ENCODE data around the gene GGTA1. TPM values are rescaled to one million over a fixed set of nuclear protein-coding genes. Genes with fewer than 3 reads are reported as not detected.

Gene GGTA1
- total and polyA plus RNA-seq, 8 donors, result 4.8 to 10.2 (median 7.4) TPM

- no peak for TF ChIP-seq CTCF (IDR thresholded peaks at IDR 0.05)
- no peaks in the 10 kb centered on the region for H3K27me3 ChIP-seq
- H3K27ac ChIP-seq, result no peak overlapping the region
- no peak for ATAC-seq
- intact Hi-C loops (cut with DNase I), result no loop called here
- no peak for DNase-seq
- H3K9me3 ChIP-seq, result no peaks in the 10 kb centered on the region
- no peak overlapping the region for H3K4me3 ChIP-seq
- H3K36me3 ChIP-seq, result no peaks in the 10 kb centered on the region
- no peaks in the 10 kb centered on the region for H3K4me1 ChIP-seq
Measured at GRCh38 chr9:121447321-121447834, 52.3 kb downstream of the GGTA1 start.

GRCh38 chr9:121445986-121446385 is 53.7 kb downstream of the GGTA1 start:
- Histone ChIP-seq H3K27me3 (no peaks in the 10 kb centered on the region), H3K4me1 (no peaks in the 10 kb centered on the region), H3K9me3 (no peaks in the 10 kb centered on the region), H3K4me3 (no peak overlapping the region), H3K36me3 (no peaks in the 10 kb centered on the region), H3K27ac (no peak overlapping the region)
- intact Hi-C loops (cut with DNase I), result no loop called here
- TF ChIP-seq CTCF (IDR thresholded peaks at IDR 0.05), result no peak
- ATAC-seq (peak; percentile 31), DNase-seq (no peak)

GRCh38 chr9:121443981-121444380 is 55.7 kb downstream of the GGTA1 start:
- no peaks in the 10 kb centered on the region for H3K9me3 ChIP-seq
- no peak for TF ChIP-seq CTCF (IDR thresholded peaks at IDR 0.05)
- H3K27ac ChIP-seq, result no peak overlapping the region
- H3K4me3 ChIP-seq, result no peak overlapping the region
- DNase-seq (no peak), ATAC-seq (no peak)
- no peaks in the 10 kb centered on the region for H3K36me3 ChIP-seq
- no peaks in the 10 kb centered on the region for H3K4me1 ChIP-seq
- intact Hi-C loops (cut with DNase I), result no loop called here
- H3K27me3 ChIP-seq, result no peaks in the 10 kb centered on the region

- no peak for TF ChIP-seq CTCF (IDR thresholded peaks at IDR 0.05)
- intact Hi-C loops (cut with DNase I), result no loop called here
- DNase-seq (no peak), ATAC-seq (no peak)
- Histone ChIP-seq H3K9me3 (no peaks in the 10 kb centered on the region), H3K4me3 (no peak overlapping the region), H3K4me1 (no peaks in the 10 kb centered on the region), H3K27ac (no peak overlapping the region), H3K27me3 (no peaks in the 10 kb centered on the region), H3K36me3 (no peaks in the 10 kb centered on the region)
Measured at GRCh38 chr9:121441165-121441564, 58.5 kb downstream of the GGTA1 start.

- Histone ChIP-seq H3K36me3 (no peaks in the 10 kb centered on the region), H3K4me1 (no peaks in the 10 kb centered on the region), H3K4me3 (no peak overlapping the region), H3K27ac (no peak overlapping the region), H3K9me3 (no peaks in the 10 kb centered on the region), H3K27me3 (no peaks in the 10 kb centered on the region)
- intact Hi-C loops (cut with DNase I), result no loop called here
- TF ChIP-seq CTCF (IDR thresholded peaks at IDR 0.05), result no peak
- DNase-seq (peak in 1 of 4 donors; percentile 25), ATAC-seq (peak; percentile 48)
Measured at GRCh38 chr9:121439711-121440664, 59.7 kb downstream of the GGTA1 start.

All from left lung (tissue), 10 donors.